HL-60 (cell line): Measurements from ENCODE around the gene ZFAND2B.

Experiments used
- DNase-seq, 2 experiments: peaks; one replicate each; pipeline ENCODE4 v3.0.0-alpha.2; 2010 to 2020; ENCODE audit warnings: low read depth in 1 of 2, low spot score in 1 of 2
- H3K27ac ChIP-seq: fragments of 250-450 bp; sonication (Bioruptor Pico); replicated peaks from 2 replicates; pipeline ENCODE4 v1.5.1; 2020; ENCODE audit warnings: mild to moderate bottlenecking, moderate library complexity
- H3K27me3 ChIP-seq: fragments of 250-450 bp; sonication (Bioruptor Pico); 2 replicates; pipeline ENCODE4 v1.5.1; 2021; ENCODE audit warnings: mild to moderate bottlenecking, moderate library complexity; ENCODE audit not compliant: insufficient read depth, poor library complexity, severe bottlenecking
- H3K4me3 ChIP-seq: replicated peaks from 2 replicates; pipeline ENCODE4 v1.5.1; 2011; ENCODE audit warnings: mild to moderate bottlenecking, control low read depth, low read length; ENCODE audit not compliant: insufficient read depth
- CTCF ChIP-seq: IDR thresholded peaks from one replicate; pipeline ENCODE4 v1.5.1; 2011; ENCODE audit warnings: low read length, control low read depth, inconsistent platforms; ENCODE audit not compliant: insufficient read depth
- GABPA ChIP-seq: IDR thresholded peaks from 2 replicates; pipeline ENCODE4 v1.6.1; 2012; ENCODE audit warnings: low read depth
- POLR2AphosphoS5 ChIP-seq: IDR thresholded peaks from 2 replicates; pipeline ENCODE4 v1.6.1; 2012; ENCODE audit warnings: low read depth
- REST ChIP-seq: IDR thresholded peaks from 2 replicates; pipeline ENCODE4 v1.6.1; 2012; ENCODE audit warnings: low read depth; ENCODE audit not compliant: insufficient replicate concordance
- SPI1 ChIP-seq: IDR thresholded peaks from 2 replicates; pipeline ENCODE4 v1.6.1; 2012; ENCODE audit warnings: low read depth, mild to moderate bottlenecking, borderline replicate concordance
- long read RNA-seq: library from polyadenylated mRNA; unstranded; transcript quantifications from one replicate; pipeline ENCODE4 v2.0.0, GENCODE V29; 2020

ZFAND2B gene, protein sequence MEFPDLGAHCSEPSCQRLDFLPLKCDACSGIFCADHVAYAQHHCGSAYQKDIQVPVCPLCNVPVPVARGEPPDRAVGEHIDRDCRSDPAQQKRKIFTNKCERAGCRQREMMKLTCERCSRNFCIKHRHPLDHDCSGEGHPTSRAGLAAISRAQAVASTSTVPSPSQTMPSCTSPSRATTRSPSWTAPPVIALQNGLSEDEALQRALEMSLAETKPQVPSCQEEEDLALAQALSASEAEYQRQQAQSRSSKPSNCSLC
- long read RNA-seq, transcript ZFAND2B-206 (10 exons, 944 nt): minor isoform, 11 of 158 reads
- long read RNA-seq, transcript ZFAND2B-212 (10 exons, 1,199 nt): major isoform, 60 of 158 reads
- long read RNA-seq, transcript ZFAND2B-204 (7 exons, 886 nt): minor isoform, 17 of 158 reads
- long read RNA-seq, transcript ZFAND2B-201 (9 exons, 1,314 nt): minor isoform, 18 of 158 reads
- long read RNA-seq, partial matches to known transcripts: 34 of 158 reads
- long read RNA-seq, other reads (novel, unspliced or antisense): 11 of 158 reads

- H3K4me3 ChIP-seq: peak within 1 kb of the TSS; percentile 75
- H3K27ac ChIP-seq: peak within 1 kb of the TSS; percentile 65
- no peaks in the 10 kb centered on the region for H3K27me3 ChIP-seq
- TF ChIP-seq CTCF (no peak), POLR2AphosphoS5 (peak; percentile 93), REST (no peak)
- peak; percentile 79 to 91 for DNase-seq
These were observed at the start of gene ZFAND2B for GRCh38 chr2:219206328-219207133. Gene ZFAND2B (plus strand): TSS chr2:219206782. CDS start chr2:219206988, 206 bp downstream.

DNA sequence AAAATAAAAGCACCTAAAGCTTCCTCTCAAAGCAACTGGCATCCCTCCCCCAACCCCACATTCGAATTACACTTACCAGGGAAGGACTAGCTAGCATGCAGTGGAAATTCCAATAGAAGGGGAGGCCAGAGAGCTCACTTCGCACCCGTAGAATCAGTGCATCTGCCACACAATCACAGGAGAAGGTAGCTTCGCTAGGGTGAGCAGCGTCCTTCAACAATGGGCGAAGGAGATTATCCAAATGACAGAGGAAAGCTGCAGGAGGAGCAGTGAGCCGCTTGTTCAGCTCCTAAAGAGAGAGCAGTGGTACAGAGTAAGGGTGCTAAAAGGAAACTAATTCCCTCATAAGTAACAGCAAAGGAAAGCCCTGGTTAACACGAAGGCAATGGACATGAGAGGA, 49.2 kb upstream of the ZFAND2B start:
- TF ChIP-seq POLR2AphosphoS5 (no peak), GABPA (no peak), SPI1 (no peak), REST (no peak), CTCF (no peak)
- no peak for DNase-seq
- H3K27ac ChIP-seq: no peak overlapping the region
- H3K4me3 ChIP-seq: no peak overlapping the region
- H3K27me3 ChIP-seq: no peaks in the 10 kb centered on the region

- no peak for DNase-seq
- no peak overlapping the region for H3K27ac ChIP-seq
- TF ChIP-seq REST (no peak), GABPA (no peak)
- H3K4me3 ChIP-seq: no peak overlapping the region
- H3K27me3 ChIP-seq: no peaks in the 10 kb centered on the region
These were observed 48.6 kb upstream of the ZFAND2B start for GRCh38 chr2:219158025-219158424.
